ENCODE measurements around the gene ZDHHC14. TPM values are rescaled to one million over a fixed set of nuclear protein-coding genes. Genes with fewer than 3 reads are reported as not detected.

The ZDHHC14 gene
- polyA plus RNA-seq, 1 donor: 19.1 TPM

GRCh38 chr6:157597461-157598312 lies 216.7 kb downstream of the ZDHHC14 start:
- DNase-seq: no peak

- DNase-seq: no peak
Observed at GRCh38 chr6:157599191-157599590, 218.2 kb downstream of the ZDHHC14 start.

GRCh38 chr6:157600807-157601206 lies 219.8 kb downstream of the ZDHHC14 start:
- DNase-seq: no peak

- no peak for DNase-seq
Observed at GRCh38 chr6:157602521-157603295, 221.7 kb downstream of the ZDHHC14 start.

- no peak for DNase-seq
Observed at GRCh38 chr6:157603314-157603940, 222.4 kb downstream of the ZDHHC14 start.

GRCh38 chr6:157603971-157604370 lies 223.0 kb downstream of the ZDHHC14 start:
- no peak for DNase-seq

GRCh38 chr6:157604816-157605215 lies 223.8 kb downstream of the ZDHHC14 start:
- no peak for DNase-seq

GRCh38 chr6:157605484-157605883 lies 224.5 kb downstream of the ZDHHC14 start:
- no peak for DNase-seq

- no peak for DNase-seq
Observed at GRCh38 chr6:157606516-157606915, 225.5 kb downstream of the ZDHHC14 start.

- no peak for DNase-seq
Observed at GRCh38 chr6:157607317-157608109, 226.5 kb downstream of the ZDHHC14 start.

- no peak for DNase-seq
Observed at GRCh38 chr6:157608221-157609075, 227.5 kb downstream of the ZDHHC14 start.

- DNase-seq: no peak
Observed at GRCh38 chr6:157609117-157609516, 228.1 kb downstream of the ZDHHC14 start.

GRCh38 chr6:157609556-157609955 lies 228.6 kb downstream of the ZDHHC14 start:
- no peak for DNase-seq

- DNase-seq: no peak
Observed at GRCh38 chr6:157610451-157610999, 229.5 kb downstream of the ZDHHC14 start.

- DNase-seq: no peak
Observed at GRCh38 chr6:157611406-157611805, 230.4 kb downstream of the ZDHHC14 start.

- DNase-seq: no peak
Observed at GRCh38 chr6:157613011-157613522, 232.1 kb downstream of the ZDHHC14 start.

- DNase-seq: no peak
Observed at GRCh38 chr6:157614026-157614568, 233.1 kb downstream of the ZDHHC14 start.

- DNase-seq: no peak
Observed at GRCh38 chr6:157615420-157615769, 234.4 kb downstream of the ZDHHC14 start.

GRCh38 chr6:157615951-157616350 lies 235.0 kb downstream of the ZDHHC14 start:
- DNase-seq: no peak

- DNase-seq: no peak
Observed at GRCh38 chr6:157620944-157621343, 240.0 kb downstream of the ZDHHC14 start.

Data from left kidney (tissue), 2 donors.